ENCODE results near the gene CBX8.

Gene CBX8

DNA sequence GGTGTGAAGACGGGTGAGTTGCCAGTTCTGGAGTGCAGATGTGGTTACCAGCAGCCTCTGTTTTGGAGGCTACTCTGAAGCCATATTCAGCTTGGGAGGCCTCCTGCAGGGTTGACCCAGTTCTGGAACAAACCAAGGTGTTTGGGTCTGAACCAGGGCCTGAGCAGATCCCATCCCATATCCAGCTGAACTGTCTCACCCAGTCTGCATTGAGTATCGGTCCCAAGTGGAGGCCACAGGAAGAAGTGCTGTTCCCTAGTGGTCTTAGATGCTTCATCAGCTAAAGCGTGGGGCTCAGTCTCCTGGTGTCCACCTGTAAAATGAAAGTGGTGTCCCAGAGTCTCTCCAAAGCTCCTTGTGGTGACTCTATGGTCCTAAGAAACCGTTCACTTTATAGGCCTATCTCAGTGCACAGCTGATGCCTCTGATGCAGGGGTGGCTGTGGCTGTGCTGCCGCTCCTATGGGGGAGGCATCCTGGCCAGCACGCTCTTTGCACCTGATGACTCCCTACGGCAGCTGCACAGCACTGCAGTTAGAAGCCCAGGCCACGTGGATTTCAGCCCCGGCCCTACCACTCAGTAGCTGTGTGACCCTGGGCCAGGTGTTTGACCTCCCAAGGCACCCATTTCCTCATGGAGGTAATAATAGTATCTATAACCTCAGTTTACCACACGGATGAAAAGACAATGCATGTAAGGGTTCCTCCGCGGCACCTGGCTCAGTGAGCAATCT, 21.3 kb upstream of the CBX8 start:
- no peak for DNase-seq

- no peak for DNase-seq
Measured at GRCh38 chr17:79815836-79816461, 19.1 kb upstream of the CBX8 start.

DNA sequence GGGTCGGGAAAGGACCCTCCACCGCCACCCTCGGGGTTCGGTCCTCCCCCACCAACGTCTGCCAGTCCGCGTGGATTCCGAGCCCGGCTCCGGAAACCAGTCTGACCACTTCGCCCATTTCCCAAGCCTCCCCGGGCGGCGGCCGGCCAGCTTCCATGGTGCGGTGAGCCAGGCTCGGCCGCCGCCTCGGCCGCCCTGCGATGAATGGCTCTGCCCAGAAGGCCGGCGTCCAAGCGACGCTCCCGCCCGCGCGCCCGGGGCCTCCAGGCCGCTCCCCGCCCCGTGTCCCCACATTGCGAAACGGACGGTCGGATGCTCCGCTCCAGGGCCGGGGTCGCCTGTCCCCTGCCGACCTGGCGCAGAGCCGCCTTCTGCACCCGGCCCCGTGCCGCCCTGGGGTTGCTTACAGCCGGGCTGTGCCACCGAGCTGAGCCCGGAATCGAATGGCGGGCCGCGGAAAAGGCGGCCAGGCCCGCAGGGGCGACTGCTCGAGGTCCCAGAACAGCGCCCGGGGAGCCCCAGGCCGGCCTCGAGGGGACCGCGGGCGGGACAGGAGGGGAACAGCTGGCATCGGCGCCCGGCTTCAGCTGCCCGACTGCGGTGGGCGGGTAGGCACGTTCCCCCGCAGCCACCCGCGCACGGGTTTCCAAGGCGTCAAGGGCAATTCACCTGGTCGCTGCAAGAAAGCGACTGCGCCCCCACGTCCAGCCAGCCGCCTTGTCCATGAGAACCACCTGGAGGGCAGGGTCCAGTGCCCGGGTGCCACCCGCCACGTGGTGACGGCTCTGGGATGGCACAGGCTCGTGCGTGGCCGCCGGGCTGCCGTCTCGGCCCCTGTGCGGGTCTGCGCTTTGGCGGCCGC, 18.3 kb upstream of the CBX8 start:
- peak; percentile 37 for DNase-seq

GRCh38 chr17:79814127-79814973, 17.5 kb upstream of the CBX8 start:
- DNase-seq = no peak

DNA sequence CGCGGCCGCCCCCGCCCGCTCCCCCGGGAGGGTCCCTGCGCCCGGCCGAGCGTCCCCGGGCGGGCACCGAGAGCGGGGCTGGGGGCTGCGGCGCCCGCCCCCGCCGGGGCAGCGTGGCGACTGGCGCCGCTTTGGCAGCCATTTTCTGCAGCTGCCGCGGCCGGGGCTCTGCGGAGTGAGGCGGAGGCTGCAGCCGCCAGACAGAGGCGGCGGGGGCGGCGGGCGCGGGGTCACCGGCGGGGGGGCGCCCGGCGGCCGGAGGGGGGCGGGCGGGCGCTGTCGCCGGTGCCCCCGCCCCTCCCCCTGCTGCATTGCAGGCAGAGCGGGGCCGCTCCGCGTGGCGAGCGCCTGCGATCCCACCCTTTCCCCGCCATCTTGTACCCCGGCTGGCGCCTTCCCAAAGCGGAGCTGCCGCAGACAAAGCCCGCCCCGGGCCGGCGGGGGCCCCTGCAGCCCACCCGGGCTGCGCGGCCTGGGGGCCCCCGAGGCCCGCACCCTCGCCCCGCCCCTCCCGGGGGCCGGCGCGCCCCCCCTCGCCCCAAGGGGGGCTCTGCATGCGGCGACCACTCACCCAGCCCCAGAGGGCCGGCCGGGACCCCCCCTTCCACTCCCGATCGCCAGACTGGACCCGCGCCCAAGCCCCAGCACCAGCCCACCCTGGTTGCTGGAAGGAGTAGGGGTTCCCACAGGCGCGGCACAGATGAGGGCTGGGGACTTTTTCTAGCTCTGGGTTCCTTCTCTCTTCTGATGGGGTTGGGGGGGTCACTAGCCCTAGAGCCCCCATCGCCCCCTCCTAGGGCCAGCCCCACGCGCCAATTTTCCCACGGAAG, 16.6 kb upstream of the CBX8 start:
- DNase-seq = no peak

- no peak for DNase-seq
Measured at GRCh38 chr17:79812353-79813258, 15.7 kb upstream of the CBX8 start.

DNA sequence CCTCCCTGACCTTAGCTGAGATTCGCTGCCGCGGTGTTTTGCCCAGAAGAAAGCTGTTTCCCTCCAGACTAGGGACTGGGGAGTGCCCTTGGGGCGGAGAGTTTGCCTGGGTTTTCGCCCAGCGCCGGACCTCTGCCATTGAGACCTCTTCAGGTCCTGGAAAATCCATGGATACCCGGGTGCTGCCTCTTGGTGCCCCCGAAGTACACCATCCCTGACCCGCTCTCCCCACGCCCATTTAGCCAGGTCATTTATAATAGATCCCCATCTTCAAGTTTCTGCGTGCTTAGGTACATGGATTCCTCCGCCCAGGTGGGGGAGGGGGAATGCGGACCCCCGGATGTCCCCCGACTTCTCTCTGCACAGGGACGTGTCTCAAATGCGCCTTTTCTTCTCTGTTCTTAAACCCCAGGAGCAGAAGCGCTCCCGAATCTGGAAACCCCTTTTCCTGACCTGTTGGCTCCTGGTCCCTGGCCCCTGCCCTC, 15.0 kb upstream of the CBX8 start:
- no peak for DNase-seq

DNA sequence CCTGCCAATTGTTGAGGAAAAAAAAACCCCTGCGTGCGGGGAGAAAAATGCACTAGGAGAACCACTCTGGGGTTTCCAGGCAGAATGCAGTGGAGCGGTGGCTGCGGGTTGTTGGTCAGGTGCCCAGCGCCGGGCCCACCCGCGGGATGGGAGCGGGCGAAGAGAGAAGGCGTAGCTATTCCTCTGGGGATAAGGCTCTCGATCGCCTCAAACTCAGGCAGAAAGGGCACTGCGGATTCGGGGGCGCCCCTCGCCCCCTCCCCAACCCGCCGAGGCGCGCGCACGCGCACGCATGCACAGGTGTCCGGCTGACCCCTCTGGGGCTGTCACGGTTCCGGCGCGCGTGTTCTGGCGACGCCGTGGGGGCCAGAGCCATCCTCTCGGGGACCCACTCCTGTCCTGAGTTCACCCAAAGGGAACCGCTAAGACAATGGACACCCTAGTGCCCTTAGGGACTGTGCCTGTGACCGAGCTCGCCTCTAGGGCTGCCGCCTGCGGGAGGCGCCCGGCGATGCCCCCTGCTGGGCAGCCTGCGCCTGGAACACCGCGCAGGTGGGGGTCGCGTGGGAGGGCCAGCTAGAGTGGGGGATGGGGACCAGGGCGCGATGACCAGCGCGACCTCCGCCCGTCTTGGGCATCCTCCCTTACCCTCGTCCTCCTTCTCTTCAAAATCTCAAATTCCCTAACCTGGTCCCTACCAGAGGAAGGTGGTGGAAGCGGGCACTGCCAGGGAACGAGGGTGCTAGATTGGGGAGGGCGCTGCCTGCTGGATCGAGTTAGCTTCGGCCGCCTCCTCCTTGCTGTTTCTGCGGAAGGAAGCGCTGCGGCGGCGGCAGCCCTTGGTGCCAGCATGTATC, 14.4 kb upstream of the CBX8 start:
- peak; percentile 26 for DNase-seq

DNA sequence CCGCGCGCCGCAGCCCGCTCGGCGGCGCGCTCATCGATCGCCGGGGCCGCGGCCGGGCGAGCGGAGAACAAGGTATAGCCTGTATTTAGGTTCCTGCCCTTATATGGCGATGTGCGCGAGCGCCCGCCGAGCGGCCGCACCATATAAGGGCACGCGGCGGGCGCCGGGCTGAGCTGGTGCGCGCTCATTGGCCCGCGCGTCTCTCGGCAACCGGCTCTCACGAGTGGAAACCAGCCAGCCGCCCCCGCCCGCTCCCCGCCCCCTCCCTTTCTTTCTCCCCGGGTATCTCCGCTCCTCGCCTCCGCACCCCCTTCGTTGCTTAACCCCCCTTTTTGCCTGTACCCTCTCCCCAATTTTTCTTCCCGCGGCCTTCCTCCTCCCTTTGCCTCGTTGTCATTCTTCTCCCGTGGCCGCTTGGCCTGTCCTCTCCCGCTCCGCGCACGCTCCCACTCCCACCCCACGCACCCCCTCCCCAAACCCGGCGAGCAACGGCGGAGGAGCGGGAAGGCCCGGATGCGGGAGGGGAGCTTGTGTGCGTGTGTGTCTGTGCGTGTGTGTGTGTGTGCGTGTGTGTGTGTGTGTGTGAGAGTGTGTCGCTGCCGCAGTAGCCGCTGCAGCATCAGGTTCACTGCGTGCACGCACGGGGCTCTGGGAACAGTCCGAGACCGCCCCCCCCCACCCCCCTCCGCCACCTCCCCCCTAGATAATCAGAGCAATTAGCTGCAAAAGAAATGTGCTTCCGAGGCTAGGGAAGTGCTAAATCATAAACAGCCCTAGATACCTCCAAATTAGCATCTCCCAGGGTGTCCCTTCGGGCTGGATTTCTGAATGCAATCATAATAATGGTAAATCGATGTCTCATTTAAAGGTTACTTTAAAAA, 13.5 kb upstream of the CBX8 start:
- DNase-seq = peak; percentile 61

- no peak for DNase-seq
Measured at GRCh38 chr17:79809530-79810129, 12.8 kb upstream of the CBX8 start.

- DNase-seq = peak; percentile 19
Measured at GRCh38 chr17:79808763-79809529, 12.1 kb upstream of the CBX8 start.

DNA sequence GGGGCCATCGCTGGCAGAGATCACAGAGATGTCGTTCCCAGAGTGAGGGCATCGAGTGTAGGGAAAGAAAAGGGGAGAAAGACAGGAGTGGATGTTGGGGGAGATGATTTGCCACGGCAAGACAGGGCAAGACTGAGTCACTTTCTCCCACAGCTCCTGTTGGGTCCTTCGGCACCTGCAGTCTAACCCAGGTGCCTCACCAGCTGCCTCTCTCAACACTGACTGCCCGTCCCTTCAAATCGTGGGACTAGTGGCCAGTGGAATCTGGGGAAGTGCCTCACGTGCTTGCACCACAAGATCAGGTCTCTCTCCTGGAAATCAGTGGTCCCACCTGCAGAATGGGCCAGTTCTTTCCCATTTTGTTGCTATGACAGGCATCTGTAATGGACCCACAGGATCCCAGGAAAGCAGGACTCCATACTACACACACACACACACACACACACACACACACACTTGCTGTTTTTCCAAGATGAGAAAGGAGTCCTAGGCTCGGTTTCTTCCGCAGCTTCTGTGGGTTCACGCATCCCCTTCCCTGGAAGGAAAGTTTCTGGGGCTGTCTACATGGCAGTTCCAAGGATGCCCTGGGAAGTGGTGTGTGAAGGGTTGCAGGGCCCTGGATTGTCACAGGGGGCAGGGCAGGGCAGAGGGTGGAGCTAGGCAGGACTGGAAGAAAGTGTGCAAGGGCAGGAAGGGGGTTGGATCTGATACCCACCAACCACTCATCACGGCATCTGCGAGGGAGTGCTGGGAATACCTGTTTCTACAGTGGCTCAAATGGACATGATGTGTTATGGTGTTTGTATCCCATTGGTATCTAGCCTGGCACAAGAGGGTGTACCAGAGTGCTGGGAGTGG, 10.2 kb upstream of the CBX8 start:
- no peak for DNase-seq

GRCh38 chr17:79806446-79806760, 9.5 kb upstream of the CBX8 start:
- DNase-seq = no peak

DNA sequence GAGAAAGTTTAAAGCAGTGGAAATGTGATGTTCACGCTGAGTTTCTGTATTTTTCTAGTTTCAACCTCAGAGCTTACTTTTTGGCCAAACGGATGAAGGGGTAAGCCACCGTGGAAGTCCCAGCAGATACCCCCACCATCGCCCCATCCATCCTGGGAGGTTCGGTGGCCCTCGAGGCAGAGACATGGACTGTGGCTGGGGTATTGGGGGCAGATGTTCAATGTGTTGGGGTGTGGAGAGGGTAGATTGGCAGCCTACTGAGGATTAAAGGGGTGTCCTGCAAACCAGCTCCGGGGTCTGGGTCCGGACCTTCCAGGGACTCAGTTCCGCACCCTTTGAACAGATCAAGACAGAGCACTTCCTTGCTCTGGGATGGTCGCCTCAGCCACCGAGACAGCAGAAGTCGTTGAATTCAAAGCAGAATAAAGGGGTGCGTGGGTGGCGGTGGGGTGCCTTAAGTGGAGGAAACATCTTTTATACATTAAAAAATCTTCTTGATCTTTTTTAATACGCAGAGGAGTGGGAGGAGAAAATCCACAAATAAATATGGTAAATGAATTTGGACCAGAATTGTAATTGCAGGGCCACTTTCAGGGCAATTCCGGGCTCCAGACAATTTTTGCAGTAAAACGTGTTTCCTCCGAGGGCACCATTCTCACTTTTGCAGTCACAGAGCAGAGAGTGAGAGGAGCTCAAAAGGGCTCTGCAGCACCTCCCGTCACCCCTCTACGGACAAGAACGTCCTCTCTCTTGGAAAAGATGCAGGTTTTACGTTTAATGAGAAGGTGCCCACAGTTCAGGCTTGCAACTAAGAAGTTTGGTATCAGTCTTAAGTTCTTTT, 8.2 kb upstream of the CBX8 start:
- no peak for DNase-seq

All from EL (cell line).